ENCODE measurements around the gene SMCP.
A peak's percentile ranks its signal among the peaks of the same experiment; 100 is the strongest.

The SMCP gene

GRCh38 chr1:152878042-152878441 lies at the start of gene SMCP:
Gene SMCP (plus strand): TSS chr1:152878322. CDS start chr1:152884423, 6,101 bp downstream.
- TF ChIP-seq CTCF (IDR thresholded peaks at IDR 0.05; ENCODE audit: insufficient read depth, low read depth, low read length, missing control alignments): peak; percentile 35
- DNase-seq (ENCODE audit: low read depth): peak; percentile 41
- no peak within 1 kb of the TSS for H3K4me3 ChIP-seq (ENCODE audit: low read depth, low read length)

- no peak for DNase-seq (ENCODE audit: low read depth)
- no peak for TF ChIP-seq CTCF (IDR thresholded peaks at IDR 0.05; ENCODE audit: insufficient read depth, low read depth, low read length, missing control alignments)
- no peak overlapping the region for H3K4me3 ChIP-seq (ENCODE audit: low read depth, low read length)
Observed at GRCh38 chr1:152836870-152837269, 41.3 kb upstream of the SMCP start.

- TF ChIP-seq CTCF (IDR thresholded peaks at IDR 0.05; ENCODE audit: insufficient read depth, low read depth, low read length, missing control alignments): no peak
- no peak within 1 kb of the TSS for H3K4me3 ChIP-seq (ENCODE audit: low read depth, low read length)
- DNase-seq (ENCODE audit: low read depth): no peak
Observed at GRCh38 chr1:152842556-152842955, 35.6 kb upstream of the SMCP start, which contains the start of gene LCE6A. Gene LCE6A (plus strand): TSS chr1:152842856. CDS start chr1:152843521, 665 bp downstream.

GRCh38 chr1:152855661-152856060 lies 22.5 kb upstream of the SMCP start:
- no peak for TF ChIP-seq CTCF (IDR thresholded peaks at IDR 0.05; ENCODE audit: insufficient read depth, low read depth, low read length, missing control alignments)

GRCh38 chr1:152858062-152858461 lies 20.1 kb upstream of the SMCP start:
- DNase-seq (ENCODE audit: low read depth): no peak
- no peak for TF ChIP-seq CTCF (IDR thresholded peaks at IDR 0.05; ENCODE audit: insufficient read depth, low read depth, low read length, missing control alignments)
- no peak overlapping the region for H3K4me3 ChIP-seq (ENCODE audit: low read depth, low read length)

More at GRCh38 chr1:152855661-152856060, 22.5 kb upstream of the SMCP start:
- H3K4me3 ChIP-seq (ENCODE audit: low read depth, low read length): no peak overlapping the region
- no peak for DNase-seq (ENCODE audit: low read depth)

- no peak within 1 kb of the TSS for H3K4me3 ChIP-seq (ENCODE audit: low read depth, low read length)
- no peak for TF ChIP-seq CTCF (IDR thresholded peaks at IDR 0.05; ENCODE audit: insufficient read depth, low read depth, low read length, missing control alignments)
- no peak for DNase-seq (ENCODE audit: low read depth)
Observed at GRCh38 chr1:152859696-152860095, 18.4 kb upstream of the SMCP start, which contains the start of gene LCE7A. Gene LCE7A (plus strand): TSS chr1:152859996. CDS start chr1:152860698, 702 bp downstream.

- no peak overlapping the region for H3K4me3 ChIP-seq (ENCODE audit: low read depth, low read length)
- DNase-seq (ENCODE audit: low read depth): no peak
- no peak for TF ChIP-seq CTCF (IDR thresholded peaks at IDR 0.05; ENCODE audit: insufficient read depth, low read depth, low read length, missing control alignments)
Observed at GRCh38 chr1:152860129-152860528, 18.0 kb upstream of the SMCP start.

Measured in GM12865 (cell line).